ENCODE data around the gene PTPN6. TPM values are rescaled to one million over a fixed set of nuclear protein-coding genes. Genes with fewer than 3 reads are reported as not detected.

Gene PTPN6
- total and polyA plus RNA-seq, 2 of the 13 experiments (the other 11 are each of a cell fraction or from before 2014, with no cell fraction given) = 10.5 to 10.6 TPM

GRCh38 chr12:6962285-6963015, 11.3 kb downstream of the PTPN6 start (continued):
- TF ChIP-seq ZNF678 (CRISPR knock-in tag; IDR thresholded peaks at IDR 0.05) (no peak), ZMAT3 (CRISPR knock-in tag; conservative IDR thresholded peaks at IDR 0.05) (no peak), PRMT3 (CRISPR knock-in tag; IDR thresholded peaks at IDR 0.05; ENCODE audit: borderline replicate concordance, low read depth) (no peak), DR1 (CRISPR knock-in tag; IDR thresholded peaks at IDR 0.05) (no peak), ZNF598 (CRISPR knock-in tag; IDR thresholded peaks at IDR 0.05; ENCODE audit: borderline replicate concordance) (no peak), ZNF646 (CRISPR knock-in tag; IDR thresholded peaks at IDR 0.05) (no peak), ZNF333 (CRISPR knock-in tag; IDR thresholded peaks at IDR 0.05; ENCODE audit: borderline replicate concordance) (no peak), ZNF781 (CRISPR knock-in tag; IDR thresholded peaks at IDR 0.05; ENCODE audit: borderline replicate concordance, not compliant biosample characterization) (peak; percentile 78), MTA1 (CRISPR knock-in tag; IDR thresholded peaks at IDR 0.05; ENCODE audit: borderline replicate concordance) (no peak), ZHX2 (IDR thresholded peaks at IDR 0.05; ENCODE audit: low read depth) (no peak), ZHX2 (CRISPR knock-in tag; IDR thresholded peaks at IDR 0.05; ENCODE audit: borderline replicate concordance) (no peak), TMF1 (CRISPR knock-in tag; IDR thresholded peaks at IDR 0.05; ENCODE audit: low read depth) (no peak), HNRNPL (IDR thresholded peaks at IDR 0.05; ENCODE audit: low read depth, low read length) (peak; percentile 42; the same call in 1 of the 2 replicates), ZNF441 (CRISPR knock-in tag; IDR thresholded peaks at IDR 0.05; ENCODE audit: borderline replicate concordance) (no peak), BRD4 (CRISPR knock-in tag; IDR thresholded peaks at IDR 0.05) (peak; percentile 69; the same call in 1 of the 2 replicates), PCBP1 (IDR thresholded peaks at IDR 0.05; ENCODE audit: borderline replicate concordance, low read depth, low read length) (0 out of 2 replicates have a peak, but pooled peaks have one; percentile 43), ZNF33A (CRISPR knock-in tag; IDR thresholded peaks at IDR 0.05; ENCODE audit: borderline replicate concordance) (no peak)
